ENCODE measurements around the gene GMDS. TPM values are rescaled to one million over a fixed set of nuclear protein-coding genes. Genes with fewer than 3 reads are reported as not detected.

Gene GMDS
- total RNA-seq, 3 donors from 2014 or later (not counting 1 experiment from before 2014, with no cell fraction given): 23.6 to 31.0 (median 26.4) TPM

DNA sequence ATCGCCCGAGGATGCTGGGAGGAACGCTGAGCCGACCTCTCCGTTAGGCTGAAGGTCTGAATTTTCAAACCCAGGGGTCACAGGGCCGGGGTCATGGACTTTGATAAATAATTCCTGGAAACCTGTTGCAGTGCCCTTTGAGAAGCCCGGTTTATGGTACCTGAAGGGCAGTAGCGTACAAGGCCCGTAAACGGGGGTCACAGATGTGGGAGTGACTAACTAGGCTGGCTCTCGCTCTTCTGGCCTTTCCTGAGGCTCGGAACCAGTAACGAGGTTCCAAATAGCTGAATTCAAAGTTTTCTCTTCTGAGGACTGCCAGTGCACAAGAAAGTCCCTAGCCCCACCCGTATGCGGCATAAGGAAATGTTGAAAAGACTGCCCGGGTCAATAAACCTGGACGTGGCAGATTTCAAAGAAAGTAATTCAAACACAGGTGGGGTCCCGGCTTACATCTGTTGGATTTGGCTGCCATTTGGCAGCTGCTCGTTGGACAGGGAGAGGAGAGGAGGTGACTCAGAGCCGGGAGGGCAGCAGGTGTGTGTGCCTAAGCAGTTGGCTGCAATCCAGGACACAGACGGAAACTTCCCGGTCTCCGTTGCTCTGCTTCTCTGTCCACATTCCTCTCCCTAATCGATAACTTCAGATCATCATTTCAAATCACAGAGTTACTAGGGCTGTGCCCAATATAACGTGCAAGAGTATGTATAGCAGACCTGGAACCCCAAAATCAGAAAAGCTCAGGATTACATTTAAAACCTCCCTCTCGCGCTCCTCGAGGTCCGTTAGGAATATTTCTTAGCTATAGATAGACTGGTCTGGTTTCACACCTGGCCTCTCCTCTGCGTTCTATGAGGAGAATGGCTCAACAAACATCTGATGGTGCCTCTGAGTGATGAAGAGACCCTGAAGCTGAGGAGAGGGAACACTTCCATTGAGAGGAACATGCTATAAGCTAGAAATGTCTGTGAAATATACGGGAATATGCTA is 765 bp upstream of the GMDS start:
- Mint-ChIP-seq H3K27ac (peak overlapping the region; percentile 89 to 91), H3K36me3 (no peaks in the 10 kb centered on the region), H3K4me3 (peak overlapping the region; percentile 90), H3K27me3 (ENCODE audit: low read depth in 2 of 2) (no peaks in the 10 kb centered on the region), H3K9me3 (no peaks in the 10 kb centered on the region), H3K4me1 (peaks cover 43 to 52% of the 10 kb centered on the region in 2 donors)
- Histone ChIP-seq H3K27me3 (ENCODE audit: control insufficient read depth, insufficient read depth, low read length) (no peaks in the 10 kb centered on the region), H3K36me3 (ENCODE audit: control insufficient read depth, insufficient read depth, low read length) (peaks cover 5% of the 10 kb centered on the region), H3K4me1 (ENCODE audit: control insufficient read depth, insufficient read depth, low read length) (peaks cover 22% of the 10 kb centered on the region), H3K9me3 (ENCODE audit: control insufficient read depth, insufficient read depth, low read length) (no peaks in the 10 kb centered on the region), H3K27ac (ENCODE audit: low read length) (peak overlapping the region; percentile 93), H3K4me3 (ENCODE audit: low read length) (peak overlapping the region; percentile 94)
- intact Hi-C loops (cut with micrococcal nuclease): loop anchor here (10.0 kb wide), 1 partner anchor 519 kb away; the partner anchor contains the start of gene WRNIP1
- DNase-seq (peak; percentile 27 to 68), ATAC-seq (peak in 1 of 3 donors; percentile 4)
- TF ChIP-seq, protein P1, sequence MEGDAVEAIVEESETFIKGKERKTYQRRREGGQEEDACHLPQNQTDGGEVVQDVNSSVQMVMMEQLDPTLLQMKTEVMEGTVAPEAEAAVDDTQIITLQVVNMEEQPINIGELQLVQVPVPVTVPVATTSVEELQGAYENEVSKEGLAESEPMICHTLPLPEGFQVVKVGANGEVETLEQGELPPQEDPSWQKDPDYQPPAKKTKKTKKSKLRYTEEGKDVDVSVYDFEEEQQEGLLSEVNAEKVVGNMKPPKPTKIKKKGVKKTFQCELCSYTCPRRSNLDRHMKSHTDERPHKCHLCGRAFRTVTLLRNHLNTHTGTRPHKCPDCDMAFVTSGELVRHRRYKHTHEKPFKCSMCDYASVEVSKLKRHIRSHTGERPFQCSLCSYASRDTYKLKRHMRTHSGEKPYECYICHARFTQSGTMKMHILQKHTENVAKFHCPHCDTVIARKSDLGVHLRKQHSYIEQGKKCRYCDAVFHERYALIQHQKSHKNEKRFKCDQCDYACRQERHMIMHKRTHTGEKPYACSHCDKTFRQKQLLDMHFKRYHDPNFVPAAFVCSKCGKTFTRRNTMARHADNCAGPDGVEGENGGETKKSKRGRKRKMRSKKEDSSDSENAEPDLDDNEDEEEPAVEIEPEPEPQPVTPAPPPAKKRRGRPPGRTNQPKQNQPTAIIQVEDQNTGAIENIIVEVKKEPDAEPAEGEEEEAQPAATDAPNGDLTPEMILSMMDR (IDR thresholded peaks at IDR 0.05): no peak
- WGBS (ENCODE audit: insufficient coverage): 15% methylated on average over 30 of the region's 31 CpGs

GRCh38 chr6:2244261-2245102 is 923 bp downstream of the GMDS start:
- TF ChIP-seq, protein P1 (IDR thresholded peaks at IDR 0.05): no peak
- Histone ChIP-seq H3K27me3 (ENCODE audit: control insufficient read depth, insufficient read depth, low read length) (no peaks in the 10 kb centered on the region), H3K4me1 (ENCODE audit: control insufficient read depth, insufficient read depth, low read length) (peaks cover 22% of the 10 kb centered on the region), H3K27ac (ENCODE audit: low read length) (peak overlapping the region; percentile 36), H3K9me3 (ENCODE audit: control insufficient read depth, insufficient read depth, low read length) (no peaks in the 10 kb centered on the region), H3K36me3 (ENCODE audit: control insufficient read depth, insufficient read depth, low read length) (peaks cover 2% of the 10 kb centered on the region), H3K4me3 (ENCODE audit: low read length) (peak overlapping the region; percentile 77)
- no peak for ATAC-seq
- intact Hi-C loops (cut with micrococcal nuclease): loop anchor here (10.0 kb wide), 1 partner anchor 520 kb away; the partner anchor contains the start of gene WRNIP1
- Mint-ChIP-seq H3K27ac (peak overlapping the region; percentile 75 to 91), H3K4me1 (peaks cover 43 to 52% of the 10 kb centered on the region in 2 donors), H3K36me3 (no peaks in the 10 kb centered on the region), H3K27me3 (ENCODE audit: low read depth in 2 of 2) (no peaks in the 10 kb centered on the region), H3K9me3 (no peaks in the 10 kb centered on the region), H3K4me3 (peak overlapping the region; percentile 91)
- WGBS (ENCODE audit: insufficient coverage): 32% methylated on average over 32 of the region's 32 CpGs
- DNase-seq: no peak

- Histone ChIP-seq H3K36me3 (ENCODE audit: control insufficient read depth, insufficient read depth, low read length) (no peaks in the 10 kb centered on the region), H3K4me1 (ENCODE audit: control insufficient read depth, insufficient read depth, low read length) (peaks cover 22% of the 10 kb centered on the region), H3K9me3 (ENCODE audit: control insufficient read depth, insufficient read depth, low read length) (no peaks in the 10 kb centered on the region), H3K27ac (ENCODE audit: low read length) (no peak overlapping the region), H3K4me3 (ENCODE audit: low read length) (no peak overlapping the region), H3K27me3 (ENCODE audit: control insufficient read depth, insufficient read depth, low read length) (no peaks in the 10 kb centered on the region)
- WGBS (ENCODE audit: insufficient coverage): 96% methylated on average over 4 of the region's 4 CpGs
- no peak overlapping the region for H3K4me3 Mint-ChIP-seq
- H3K36me3 Mint-ChIP-seq: no peaks in the 10 kb centered on the region
- peaks cover 35 to 43% of the 10 kb centered on the region in 2 donors for H3K4me1 Mint-ChIP-seq
- no peak for DNase-seq
- intact Hi-C loops (cut with micrococcal nuclease): loop anchor here (10.0 kb wide), 1 partner anchor 522 kb away; the partner anchor contains the start of gene WRNIP1
- no peak overlapping the region for H3K27ac Mint-ChIP-seq
- H3K9me3 Mint-ChIP-seq: no peaks in the 10 kb centered on the region
- H3K27me3 Mint-ChIP-seq (ENCODE audit: low read depth in 2 of 2): no peaks in the 10 kb centered on the region
- TF ChIP-seq, protein P1 (IDR thresholded peaks at IDR 0.05): no peak
- no peak for ATAC-seq
Observed at GRCh38 chr6:2242311-2242710, 3.1 kb downstream of the GMDS start.
